ENCODE measurements around the gene EMP1. TPM values are rescaled to one million over a fixed set of nuclear protein-coding genes. Genes with fewer than 3 reads are reported as not detected.

The EMP1 gene
- total RNA-seq, 4 donors from 2014 or later = 33.5 to 111 (median 73.6) TPM

DNA sequence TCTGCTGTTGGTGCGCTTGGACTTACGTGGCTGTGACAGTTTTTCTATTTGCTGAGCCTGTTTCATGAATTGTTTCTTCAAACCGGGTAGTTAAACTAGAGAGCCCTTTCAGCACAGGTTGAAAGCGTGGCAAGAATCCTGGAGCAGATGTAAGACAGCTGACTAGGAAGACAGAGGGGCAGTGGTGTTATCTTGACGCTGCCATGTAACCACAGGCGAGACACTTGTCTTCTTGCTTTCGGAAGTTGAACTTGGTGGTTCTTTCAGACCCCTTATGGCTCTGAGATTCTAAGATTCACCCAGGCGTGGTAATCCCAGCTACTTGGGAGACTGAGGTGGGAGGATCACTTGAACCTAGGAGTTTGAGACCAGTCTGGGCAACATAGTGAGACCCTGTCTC is 4.3 kb downstream of the EMP1 start:
- ATAC-seq (no peak), DNase-seq (no peak)
- Histone ChIP-seq H3K4me1 (peaks cover 19 to 43% of the 10 kb centered on the region in 2 donors), H3K4me3 (peak overlapping the region in 1 of 4 donors; percentile 3), H3K27me3 (peaks cover 0 to 9% (median 2%) of the 10 kb centered on the region in 3 donors), H3K27ac (peak overlapping the region; percentile 55 to 85 (median 70)), H3K36me3 (no peaks in the 10 kb centered on the region), H3K9me3 (no peaks in the 10 kb centered on the region)
- in situ Hi-C loops (cut with MboI; ENCODE audit: low sequenced_read_pairs in 4 of 4) = loop anchor here in 3 of 4 donors (5.0 to 25.0 kb wide), 3 partner anchors 104 to 114 kb away; no protein-coding TSS in a partner anchor
- intact Hi-C loops (cut with DNase I; ENCODE audit: low total_unique reads) = loop anchor here (10.0 kb wide), 1 partner anchor 176 kb away; no protein-coding TSS in a partner anchor
- no peak for TF ChIP-seq POLR2A (IDR thresholded peaks at IDR 0.05)
- TF ChIP-seq, protein P1, sequence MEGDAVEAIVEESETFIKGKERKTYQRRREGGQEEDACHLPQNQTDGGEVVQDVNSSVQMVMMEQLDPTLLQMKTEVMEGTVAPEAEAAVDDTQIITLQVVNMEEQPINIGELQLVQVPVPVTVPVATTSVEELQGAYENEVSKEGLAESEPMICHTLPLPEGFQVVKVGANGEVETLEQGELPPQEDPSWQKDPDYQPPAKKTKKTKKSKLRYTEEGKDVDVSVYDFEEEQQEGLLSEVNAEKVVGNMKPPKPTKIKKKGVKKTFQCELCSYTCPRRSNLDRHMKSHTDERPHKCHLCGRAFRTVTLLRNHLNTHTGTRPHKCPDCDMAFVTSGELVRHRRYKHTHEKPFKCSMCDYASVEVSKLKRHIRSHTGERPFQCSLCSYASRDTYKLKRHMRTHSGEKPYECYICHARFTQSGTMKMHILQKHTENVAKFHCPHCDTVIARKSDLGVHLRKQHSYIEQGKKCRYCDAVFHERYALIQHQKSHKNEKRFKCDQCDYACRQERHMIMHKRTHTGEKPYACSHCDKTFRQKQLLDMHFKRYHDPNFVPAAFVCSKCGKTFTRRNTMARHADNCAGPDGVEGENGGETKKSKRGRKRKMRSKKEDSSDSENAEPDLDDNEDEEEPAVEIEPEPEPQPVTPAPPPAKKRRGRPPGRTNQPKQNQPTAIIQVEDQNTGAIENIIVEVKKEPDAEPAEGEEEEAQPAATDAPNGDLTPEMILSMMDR (IDR thresholded peaks at IDR 0.05 in 4 of 5, conservative IDR thresholded peaks at IDR 0.05 in 1 of 5) = no peak

DNA sequence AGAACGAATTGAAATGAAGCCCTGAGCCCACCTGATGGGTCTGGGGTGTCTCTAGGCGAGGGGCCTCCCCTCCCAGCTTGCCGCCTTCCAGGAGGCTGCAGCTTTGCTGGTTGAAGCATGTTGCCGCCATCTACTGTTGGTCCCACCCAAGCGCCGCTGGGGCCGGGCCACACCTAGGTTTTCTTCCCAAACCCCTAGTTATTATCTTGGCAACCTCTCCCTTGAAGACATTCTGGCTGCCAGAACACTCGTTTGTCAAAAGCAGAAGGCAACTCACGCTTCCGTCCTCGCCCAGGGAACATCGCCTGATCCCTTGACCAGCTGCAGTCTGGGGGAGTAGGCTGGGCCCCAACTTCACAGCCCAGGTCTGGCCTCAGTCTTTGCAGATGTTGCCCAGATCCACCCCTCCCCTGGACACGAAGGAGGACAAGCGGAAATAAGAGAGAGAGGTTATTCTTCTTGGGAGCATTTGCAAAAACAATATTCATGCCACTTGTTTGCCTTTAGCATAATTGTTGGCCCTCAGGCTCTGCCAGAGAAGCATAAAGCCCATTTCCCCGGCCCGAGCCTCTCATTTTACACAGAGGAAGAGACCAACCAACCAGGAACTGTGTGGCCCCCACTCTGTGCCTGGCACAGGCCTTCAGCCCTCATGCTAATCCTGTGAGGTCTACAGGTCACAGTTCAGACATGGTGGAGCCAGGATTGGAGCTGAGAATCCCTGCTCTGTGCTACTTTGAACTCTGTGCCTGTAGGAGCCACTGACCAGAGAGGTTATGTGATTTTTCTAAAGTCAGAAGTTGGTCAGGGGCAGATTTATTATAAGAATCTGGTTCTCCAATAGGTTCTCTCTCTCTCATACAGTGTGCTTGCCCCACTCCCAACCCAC is 6.8 kb downstream of the EMP1 start:
- no peaks in the 10 kb centered on the region for H3K9me3 ChIP-seq
- ATAC-seq = peak; percentile 61 to 63
- H3K27ac ChIP-seq = peak overlapping the region; percentile 55 to 85 (median 70)
- peaks cover 0 to 9% (median under 1%) of the 10 kb centered on the region in 3 donors for H3K27me3 ChIP-seq
- H3K4me3 ChIP-seq = peak overlapping the region in 1 of 4 donors; percentile 24
- peak; percentile 41 to 69 for DNase-seq
- intact Hi-C loops (cut with DNase I; ENCODE audit: low total_unique reads) (loop anchor here (10.0 kb wide), 1 partner anchor 178 kb away; no protein-coding TSS in a partner anchor), in situ Hi-C loops (cut with MboI; ENCODE audit: low sequenced_read_pairs in 4 of 4) (loop anchor here in 3 of 4 donors (5.0 to 25.0 kb wide), 3 partner anchors 106 to 116 kb away; no protein-coding TSS in a partner anchor)
- TF ChIP-seq, protein P1 (IDR thresholded peaks at IDR 0.05 in 4 of 5, conservative IDR thresholded peaks at IDR 0.05 in 1 of 5) = peak in 2 of 5 experiments; percentile 12 to 15
- TF ChIP-seq POLR2A (IDR thresholded peaks at IDR 0.05) = no peak
- H3K4me1 ChIP-seq = peaks cover 28 to 51% of the 10 kb centered on the region in 2 donors
- H3K36me3 ChIP-seq = no peaks in the 10 kb centered on the region

DNA sequence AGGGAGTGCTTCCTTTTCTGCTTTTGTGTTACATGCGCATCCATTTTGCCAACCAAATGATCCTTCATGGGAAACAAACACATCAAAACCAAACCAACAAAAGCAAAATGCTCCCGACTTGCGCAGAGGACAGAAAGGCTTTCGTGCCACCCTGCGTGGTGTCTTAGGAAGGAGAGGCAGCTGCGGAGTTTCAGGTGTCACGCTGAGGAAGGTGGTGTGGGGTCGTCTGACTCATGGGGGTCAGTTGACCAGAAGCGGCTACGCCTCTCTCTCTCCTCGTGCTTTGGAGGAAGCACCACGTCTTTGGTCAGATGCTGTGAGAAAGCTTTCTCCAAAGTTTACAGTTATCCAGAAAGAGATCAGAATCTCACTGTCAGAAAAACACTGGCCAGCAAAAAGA is 7.9 kb downstream of the EMP1 start:
- no peaks in the 10 kb centered on the region for H3K9me3 ChIP-seq
- H3K4me3 ChIP-seq = no peak overlapping the region
- in situ Hi-C loops (cut with MboI; ENCODE audit: low sequenced_read_pairs in 4 of 4) (loop anchor here in 3 of 4 donors (5.0 to 25.0 kb wide), 3 partner anchors 107 to 117 kb away; no protein-coding TSS in a partner anchor), intact Hi-C loops (cut with DNase I; ENCODE audit: low total_unique reads) (loop anchor here (10.0 kb wide), 1 partner anchor 180 kb away; no protein-coding TSS in a partner anchor)
- no peak for TF ChIP-seq POLR2A (IDR thresholded peaks at IDR 0.05)
- TF ChIP-seq, protein P1 (IDR thresholded peaks at IDR 0.05 in 4 of 5, conservative IDR thresholded peaks at IDR 0.05 in 1 of 5) = no peak
- no peak for DNase-seq
- no peaks in the 10 kb centered on the region for H3K36me3 ChIP-seq
- peaks cover 36 to 57% of the 10 kb centered on the region in 2 donors for H3K4me1 ChIP-seq
- H3K27ac ChIP-seq = peak overlapping the region in 3 of 4 donors; percentile 54 to 85 (median 71)
- H3K27me3 ChIP-seq = peaks cover 0 to 5% (median 0%) of the 10 kb centered on the region in 3 donors
- ATAC-seq = no peak

DNA sequence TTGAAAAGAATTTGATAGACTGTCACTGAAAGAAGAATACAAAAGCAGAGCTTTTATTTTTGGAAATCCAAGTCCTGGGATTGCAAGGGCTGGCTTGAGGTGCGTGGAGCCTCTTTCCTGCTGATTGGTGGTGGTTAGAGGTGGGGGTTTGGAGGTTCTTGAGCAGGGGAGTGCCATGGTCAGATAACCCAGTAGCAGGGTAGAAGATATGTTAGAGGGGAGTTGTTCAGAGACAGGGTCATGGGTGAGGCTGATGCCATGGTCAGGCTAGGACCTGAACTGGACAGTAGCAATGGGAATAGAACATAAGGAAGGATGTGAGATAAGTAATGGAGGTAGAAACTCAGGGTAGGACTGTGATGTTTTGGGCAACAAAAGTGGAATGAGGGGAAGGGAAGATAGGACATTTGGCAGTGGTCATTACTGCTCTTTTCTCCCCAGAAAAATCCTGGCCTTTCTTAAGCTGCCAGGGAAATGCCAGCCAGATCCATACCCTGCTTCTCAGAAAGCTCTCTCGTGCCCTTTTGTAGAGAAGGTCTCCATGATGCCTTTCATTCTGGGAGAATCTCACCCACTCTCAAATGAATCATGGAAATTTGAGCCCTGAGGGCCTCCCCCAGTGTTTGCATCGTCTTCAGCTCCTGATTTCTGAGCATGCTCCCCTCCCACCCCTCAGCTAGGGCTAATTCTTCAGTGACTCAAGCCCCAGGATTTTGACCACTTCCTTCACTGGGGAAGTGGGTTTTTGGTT is 9.5 kb downstream of the EMP1 start:
- DNase-seq (no peak), ATAC-seq (no peak)
- TF ChIP-seq, protein P1 (IDR thresholded peaks at IDR 0.05 in 4 of 5, conservative IDR thresholded peaks at IDR 0.05 in 1 of 5) = no peak
- TF ChIP-seq POLR2A (IDR thresholded peaks at IDR 0.05) = no peak
- no peaks in the 10 kb centered on the region for H3K36me3 ChIP-seq
- H3K4me1 ChIP-seq = peaks cover 43 to 54% of the 10 kb centered on the region in 2 donors
- intact Hi-C loops (cut with DNase I; ENCODE audit: low total_unique reads) (loop anchor here (10.0 kb wide), 1 partner anchor 181 kb away; no protein-coding TSS in a partner anchor), in situ Hi-C loops (cut with MboI; ENCODE audit: low sequenced_read_pairs in 4 of 4) (loop anchor here in 3 of 4 donors (5.0 to 25.0 kb wide), 3 partner anchors 109 to 119 kb away; no protein-coding TSS in a partner anchor)
- H3K9me3 ChIP-seq = no peaks in the 10 kb centered on the region
- peaks cover 0 to 5% (median 0%) of the 10 kb centered on the region in 3 donors for H3K27me3 ChIP-seq
- H3K4me3 ChIP-seq = no peak overlapping the region
- peak overlapping the region in 3 of 4 donors; percentile 24 to 47 (median 24) for H3K27ac ChIP-seq
